Inflammatory macrophage treated with lipopolysaccharide for 4 hours (primary cell): Measurements from ENCODE around the gene CFAP57.

ENCODE experiments used
- DNase-seq: peaks from one replicate; pipeline ENCODE4 v3.0.0-alpha.2; 2020

Gene CFAP57

DNA sequence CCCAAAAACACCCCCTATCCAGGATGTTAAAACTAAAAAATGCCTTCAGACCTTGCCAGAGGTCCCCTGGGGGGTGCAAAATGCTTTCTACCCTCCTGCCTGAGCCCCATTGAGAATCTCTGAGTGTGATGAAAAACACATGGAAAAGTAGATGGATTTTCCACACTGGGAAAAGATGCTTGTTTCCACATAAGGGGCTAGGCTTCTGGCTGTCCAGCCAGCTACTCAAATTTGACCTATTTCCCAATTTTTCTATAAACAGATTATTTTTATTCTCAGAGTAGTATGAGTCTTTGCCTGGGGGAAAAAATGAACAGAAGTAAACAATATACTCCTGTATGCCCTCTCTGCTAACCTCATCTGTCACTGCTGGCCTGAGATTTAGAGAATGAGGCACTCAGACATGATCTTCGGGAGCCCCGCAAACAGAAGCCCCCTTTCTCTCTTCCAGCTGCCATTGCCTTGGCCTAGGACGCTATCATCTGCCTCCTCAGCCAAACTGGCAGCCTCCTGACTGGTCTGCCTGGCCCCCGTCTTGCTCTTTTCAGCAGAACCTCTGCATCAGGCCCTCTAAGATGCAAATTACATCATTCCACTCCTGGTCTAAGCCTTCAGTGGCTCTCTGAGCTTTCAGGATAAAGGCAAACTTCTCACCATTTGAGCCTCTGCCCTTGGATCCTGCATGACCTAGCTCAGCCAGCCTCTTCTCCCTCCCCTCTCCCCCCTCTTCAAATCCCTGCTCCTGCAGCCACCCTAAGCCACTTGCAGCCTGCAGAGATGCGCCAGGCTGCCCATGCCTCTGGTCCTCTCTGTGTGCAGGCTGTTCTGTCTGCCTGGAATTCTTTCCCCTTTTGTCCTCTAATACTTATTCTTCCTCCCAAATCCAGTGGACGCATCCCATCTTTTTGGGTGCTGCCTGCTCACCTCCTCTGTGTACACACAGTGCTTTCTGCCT, 58.0 kb downstream of the CFAP57 start:
- DNase-seq = no peak

- DNase-seq = peak; percentile 14
These were observed 59.9 kb downstream of the CFAP57 start for GRCh38 chr1:43232074-43232473.

GRCh38 chr1:43232482-43232881, 60.4 kb downstream of the CFAP57 start:
- no peak for DNase-seq

- DNase-seq = no peak
These were observed 61.5 kb downstream of the CFAP57 start for GRCh38 chr1:43233631-43234030.

DNA sequence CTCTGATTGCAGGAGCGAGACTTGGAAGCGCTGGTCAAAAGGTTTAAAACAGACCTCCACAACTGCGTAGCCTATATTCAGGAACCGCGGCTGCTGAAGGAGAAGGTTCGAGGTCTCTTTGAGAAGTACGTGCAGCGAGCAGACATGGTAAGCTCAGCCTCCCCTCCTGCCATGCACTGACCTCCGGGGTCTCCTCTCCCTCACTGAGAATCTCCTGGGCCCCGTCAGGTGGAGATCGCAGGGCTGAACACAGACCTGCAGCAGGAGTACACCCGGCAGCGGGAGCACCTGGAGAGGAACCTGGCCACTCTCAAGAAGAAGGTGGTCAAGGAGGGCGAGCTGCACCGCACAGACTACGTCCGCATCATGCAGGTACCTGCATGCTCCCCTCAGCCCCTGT, 62.1 kb downstream of the CFAP57 start:
- no peak for DNase-seq

GRCh38 chr1:43235040-43235439, 62.9 kb downstream of the CFAP57 start:
- DNase-seq = no peak

GRCh38 chr1:43235451-43236121, 63.5 kb downstream of the CFAP57 start:
- DNase-seq = peak; percentile 44

GRCh38 chr1:43237121-43237520, 65.0 kb downstream of the CFAP57 start:
- no peak for DNase-seq

DNA sequence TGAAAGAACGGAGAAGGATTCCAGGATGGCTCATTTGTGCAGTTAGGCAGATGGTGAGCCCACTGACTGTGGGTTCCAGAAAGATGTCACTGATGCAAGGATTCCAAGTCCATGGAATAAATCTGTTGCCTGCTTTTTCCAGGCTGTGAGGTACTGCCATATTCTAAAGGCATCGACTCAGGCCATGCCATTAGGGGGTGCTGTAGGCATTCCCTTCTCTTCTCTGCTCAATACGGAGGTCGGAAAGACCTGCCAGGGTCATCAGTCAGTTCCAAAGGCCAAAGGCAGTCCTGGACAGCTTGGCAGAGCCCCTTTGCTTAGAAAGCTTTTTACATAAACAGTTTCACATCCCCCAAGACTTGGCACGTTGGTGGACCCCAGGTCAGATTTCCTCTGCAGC, 66.0 kb downstream of the CFAP57 start:
- DNase-seq = peak; percentile 69

DNA sequence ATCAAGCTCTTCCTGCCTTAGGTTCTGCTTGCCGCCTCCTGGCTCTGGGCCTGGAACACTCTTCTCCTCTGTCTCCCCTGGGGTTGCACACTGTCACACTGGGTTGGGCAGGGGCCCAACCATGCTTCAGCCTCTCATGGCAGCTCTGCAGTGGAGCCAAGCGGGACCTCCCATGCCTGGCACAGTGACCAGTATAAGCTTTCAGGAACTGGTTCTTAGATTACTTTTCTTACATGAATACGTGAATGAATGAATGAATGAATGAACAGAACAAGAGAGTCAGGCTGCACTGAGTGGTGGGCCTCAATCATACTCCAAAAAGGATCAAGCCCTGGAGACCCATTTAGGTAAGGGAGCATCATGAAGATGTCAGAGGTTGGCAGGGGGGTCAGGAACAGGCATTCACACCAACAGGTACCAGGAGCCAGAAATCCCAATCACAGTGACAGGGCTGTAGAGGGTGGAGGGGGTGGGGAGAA, 66.9 kb downstream of the CFAP57 start:
- DNase-seq = no peak

GRCh38 chr1:43239484-43239883, 67.4 kb downstream of the CFAP57 start:
- DNase-seq = peak; percentile 76

- DNase-seq = no peak
These were observed 69.3 kb downstream of the CFAP57 start for GRCh38 chr1:43241413-43241836.

DNA sequence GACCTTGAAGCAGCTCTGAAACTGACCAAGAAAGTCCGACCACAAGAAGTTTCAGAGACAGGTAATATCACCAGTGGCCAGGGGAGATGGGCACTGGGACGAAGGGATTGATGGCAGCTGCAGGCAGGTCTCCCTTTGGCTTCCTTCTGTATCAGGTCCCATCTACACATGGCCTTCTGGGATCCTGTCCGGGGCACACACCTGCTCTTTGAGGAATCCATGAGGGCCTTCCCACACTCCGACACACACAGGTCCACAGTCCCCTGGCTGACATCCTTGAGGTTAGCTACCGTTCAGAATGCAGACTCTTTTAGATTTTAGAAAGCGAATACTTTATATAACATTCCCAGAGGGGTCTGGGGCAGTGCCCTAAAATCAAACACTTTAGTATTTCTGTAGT, 71.2 kb downstream of the CFAP57 start:
- DNase-seq = no peak

GRCh38 chr1:43246466-43247213, 74.5 kb downstream of the CFAP57 start:
- DNase-seq = no peak

DNA sequence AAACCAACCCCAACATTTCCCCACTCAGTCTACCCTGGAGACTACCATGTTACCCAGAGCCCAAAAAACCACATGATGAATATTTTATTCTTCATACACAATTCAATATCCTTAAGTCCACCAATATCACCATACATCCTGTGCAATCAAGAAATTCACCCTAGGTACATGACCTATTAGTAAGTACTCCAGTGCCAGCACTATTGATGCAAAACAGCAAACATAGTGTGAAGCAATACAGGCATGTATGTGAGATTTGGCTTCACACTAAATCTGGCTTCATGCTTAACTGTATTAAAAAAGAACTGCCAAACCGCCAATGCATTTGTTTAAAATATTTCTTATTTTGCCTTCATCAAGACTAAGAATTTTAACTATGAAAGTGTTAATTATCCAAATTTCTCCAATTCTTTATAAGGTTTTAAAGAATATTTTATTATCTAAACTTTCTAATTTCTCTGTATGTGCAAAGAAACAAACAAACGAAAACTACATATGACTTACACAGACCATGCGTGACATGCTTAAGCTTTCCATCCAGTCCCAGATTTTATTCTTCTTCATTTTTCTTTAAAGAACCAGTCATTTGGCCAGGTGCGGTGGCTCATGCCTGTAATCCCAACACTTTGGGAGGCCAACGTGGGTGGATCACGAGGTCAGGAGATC, 75.3 kb downstream of the CFAP57 start:
- no peak for DNase-seq

GRCh38 chr1:43250351-43250761, 78.2 kb downstream of the CFAP57 start:
- DNase-seq = no peak

DNA sequence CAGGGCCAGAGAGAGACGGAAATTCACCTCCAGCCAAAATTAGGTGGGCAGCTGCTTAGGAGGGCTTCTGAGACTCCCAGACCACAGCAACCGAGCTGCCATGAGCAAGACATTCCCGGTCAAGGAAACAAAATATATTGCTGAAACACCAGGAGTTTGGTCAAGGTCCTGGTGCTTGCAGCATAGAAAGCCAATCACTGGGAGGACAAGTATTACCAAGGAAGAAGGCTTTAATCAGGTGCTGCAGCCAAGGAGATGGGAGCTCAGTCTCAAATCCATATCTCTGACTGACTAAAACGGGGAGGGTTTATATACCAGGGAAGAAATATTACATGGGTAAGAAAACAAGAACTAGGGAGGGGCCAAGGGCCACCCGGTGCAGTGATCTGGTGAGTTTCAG, 78.9 kb downstream of the CFAP57 start:
- no peak for DNase-seq

DNA sequence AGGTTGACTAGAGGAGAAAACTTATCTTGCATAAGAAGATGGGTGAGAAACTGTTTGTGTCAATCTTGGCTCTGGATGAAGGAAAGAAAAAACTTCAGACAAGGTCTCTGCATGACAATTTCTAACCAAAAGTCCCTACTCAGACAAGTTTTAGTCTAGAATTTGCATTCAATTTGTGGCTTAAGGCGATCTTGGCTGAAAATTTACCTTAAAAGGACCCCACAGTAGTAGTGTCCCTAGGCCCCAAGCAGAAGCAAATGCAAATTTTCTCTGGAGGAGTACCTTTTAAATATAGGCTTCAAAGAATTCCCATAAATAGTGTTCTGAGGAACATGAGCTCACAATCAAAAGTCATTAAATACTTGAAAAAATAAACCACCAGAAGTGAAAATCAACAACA, 80.1 kb downstream of the CFAP57 start:
- no peak for DNase-seq

GRCh38 chr1:43253173-43253572, 81.0 kb downstream of the CFAP57 start:
- DNase-seq = no peak

DNA sequence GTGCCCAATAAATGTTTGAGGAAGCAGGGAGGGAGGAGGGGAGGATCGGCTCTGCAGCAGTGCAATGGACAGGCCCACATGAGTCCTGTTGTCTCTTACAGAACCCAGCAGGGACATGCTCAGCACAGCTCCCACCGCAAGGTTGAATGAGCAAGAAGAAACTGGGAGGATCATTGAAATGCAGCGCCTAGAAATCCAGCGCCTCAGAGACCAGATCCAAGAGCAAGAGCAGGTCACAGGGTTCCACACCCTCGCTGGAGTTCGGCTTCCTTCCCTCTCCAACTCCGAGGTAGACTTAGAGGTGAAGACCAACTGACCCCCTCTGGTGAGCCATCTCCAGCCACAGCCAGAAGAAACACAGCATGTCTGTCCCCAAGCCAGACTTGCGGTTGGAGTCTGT, 81.7 kb downstream of the CFAP57 start:
- DNase-seq = no peak

DNA sequence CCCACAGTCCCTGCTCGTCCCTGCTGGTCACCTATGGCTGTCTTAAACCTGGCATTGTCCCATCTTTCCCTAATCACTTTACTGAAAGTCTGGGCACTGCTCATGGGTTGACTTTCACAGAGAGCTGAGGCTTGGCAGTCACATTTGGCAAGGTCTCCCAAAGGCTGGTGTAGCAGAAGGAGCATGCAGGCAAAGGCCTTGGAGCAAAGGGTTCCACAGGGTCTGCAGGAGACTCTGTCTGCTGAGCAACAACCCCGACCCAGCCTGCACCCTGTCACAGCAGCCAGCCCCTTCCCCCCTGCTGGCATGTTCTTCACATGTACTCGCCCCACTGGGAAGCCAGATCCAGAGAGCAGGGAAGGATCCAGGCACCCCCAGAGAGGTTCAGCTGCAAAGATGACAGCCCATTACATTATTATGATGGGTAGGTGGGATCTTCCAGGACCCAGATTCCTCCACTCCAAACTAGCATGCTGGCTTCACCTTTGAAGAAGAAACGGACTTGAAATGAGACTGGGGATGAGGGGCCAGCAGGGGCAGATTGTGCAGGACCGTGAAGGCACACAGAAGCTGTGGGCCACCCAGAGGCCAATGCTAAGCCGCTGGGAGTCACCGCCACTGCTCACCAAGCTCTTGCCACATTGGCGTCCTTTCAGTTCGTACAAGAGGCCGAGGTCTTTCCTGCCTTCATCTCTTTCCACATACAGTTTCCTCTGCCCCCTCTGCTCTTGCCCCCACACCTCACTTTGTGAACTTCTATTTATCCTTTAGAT, 83.5 kb downstream of the CFAP57 start:
- no peak for DNase-seq
